NCI-H226 (cell line): ENCODE results near the gene TBKBP1.
"Not testable (repeated sequence)": the region's sequence is repeated elsewhere in the genome, so short reads cannot be mapped to it uniquely, and the experiment has no call there.

Experiments
- DNase-seq: peaks from one replicate; pipeline ENCODE4 v3.0.0-alpha.2; 2015

TBKBP1 gene

GRCh38 chr17:47735139-47735464 is 41.1 kb downstream of the TBKBP1 start:
- DNase-seq: no peak

DNA sequence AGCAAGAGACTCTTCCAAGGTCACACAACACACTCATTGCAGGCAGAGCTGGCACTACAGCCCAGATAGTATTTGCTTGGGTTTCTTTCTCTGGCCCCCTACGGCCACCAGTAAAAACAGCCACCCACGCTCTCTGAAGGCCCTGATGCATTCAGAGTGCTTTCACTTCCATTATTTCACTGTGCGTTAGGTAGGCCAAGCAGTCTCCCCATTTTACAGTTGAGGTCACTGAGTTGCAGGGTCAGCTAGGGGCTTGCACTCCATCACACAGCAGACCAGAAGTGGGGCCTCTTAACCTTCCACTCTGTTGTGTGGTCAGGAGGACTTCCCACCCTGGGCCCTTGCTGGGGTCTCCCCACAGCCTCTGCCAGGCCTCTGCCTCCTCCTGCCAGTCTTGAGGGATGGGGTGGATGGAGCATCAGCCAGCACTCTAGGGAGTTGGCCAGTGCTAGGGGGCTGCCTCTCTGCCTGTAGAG is 41.6 kb downstream of the TBKBP1 start:
- no peak for DNase-seq

DNA sequence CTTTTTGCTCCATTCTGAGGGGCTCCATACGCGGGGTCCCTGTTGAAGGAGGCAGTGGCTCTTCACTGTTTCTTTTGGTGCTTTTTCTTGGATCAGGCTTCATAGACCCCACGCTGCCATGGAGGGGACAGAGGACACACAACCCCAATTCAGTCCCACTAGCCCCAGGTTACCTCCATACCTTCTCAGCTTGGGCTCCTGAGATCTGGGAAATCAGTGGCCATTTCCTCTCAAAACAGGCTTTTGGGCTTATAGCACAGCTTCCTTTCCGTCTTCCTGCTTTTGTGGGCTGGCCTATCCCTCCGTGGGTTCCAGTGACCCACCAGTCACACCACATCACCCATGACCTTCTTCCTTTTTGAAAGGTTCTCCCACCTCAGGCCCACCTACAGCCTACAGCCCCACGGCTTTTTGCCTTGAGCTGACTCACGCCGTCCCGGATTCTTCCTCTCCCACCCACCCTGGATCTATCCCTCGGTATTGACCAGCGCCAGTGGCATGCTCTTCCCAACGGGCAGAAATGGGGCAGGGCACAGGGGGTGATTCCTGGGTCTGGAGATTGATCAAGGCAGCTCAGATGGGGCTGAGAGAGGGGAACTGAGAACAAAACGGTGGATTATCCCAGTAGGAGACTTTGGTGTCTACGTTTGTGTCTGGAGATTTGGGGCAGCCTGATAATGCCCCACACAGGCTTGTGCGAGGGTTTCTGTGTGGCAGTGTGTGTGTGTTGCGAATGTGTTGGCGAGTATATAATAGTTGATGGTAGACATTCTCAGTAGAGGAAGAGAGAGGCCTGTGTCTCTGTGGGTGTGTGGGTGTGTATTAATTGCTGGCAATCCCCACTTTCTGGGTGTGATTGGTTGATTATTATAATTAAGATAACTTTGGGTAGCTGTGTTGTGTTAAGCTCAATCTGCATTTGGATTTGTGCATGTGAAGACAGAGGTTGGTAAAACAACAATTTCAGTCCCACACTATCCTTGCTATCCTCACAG is 42.8 kb downstream of the TBKBP1 start:
- DNase-seq: no peak

DNA sequence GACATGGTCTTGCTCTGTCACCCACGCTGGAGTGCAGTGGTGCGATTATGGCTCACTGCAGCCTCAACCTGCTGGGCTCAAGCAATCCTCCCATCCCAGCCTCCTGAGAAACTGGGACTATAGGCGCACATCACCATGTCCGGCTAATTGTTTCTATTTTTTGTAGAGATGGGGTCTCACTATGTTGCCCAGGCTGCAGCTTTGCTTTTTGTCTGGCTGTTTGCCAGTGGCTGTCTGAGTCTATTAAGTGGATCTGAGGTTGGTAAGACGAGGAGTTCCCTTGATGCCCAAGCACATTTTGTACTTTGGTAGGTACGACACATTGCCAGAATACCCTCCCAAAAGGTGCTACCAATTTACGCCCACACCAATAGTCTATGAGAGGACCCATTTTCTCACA is 44.2 kb downstream of the TBKBP1 start:
- no peak for DNase-seq

DNA sequence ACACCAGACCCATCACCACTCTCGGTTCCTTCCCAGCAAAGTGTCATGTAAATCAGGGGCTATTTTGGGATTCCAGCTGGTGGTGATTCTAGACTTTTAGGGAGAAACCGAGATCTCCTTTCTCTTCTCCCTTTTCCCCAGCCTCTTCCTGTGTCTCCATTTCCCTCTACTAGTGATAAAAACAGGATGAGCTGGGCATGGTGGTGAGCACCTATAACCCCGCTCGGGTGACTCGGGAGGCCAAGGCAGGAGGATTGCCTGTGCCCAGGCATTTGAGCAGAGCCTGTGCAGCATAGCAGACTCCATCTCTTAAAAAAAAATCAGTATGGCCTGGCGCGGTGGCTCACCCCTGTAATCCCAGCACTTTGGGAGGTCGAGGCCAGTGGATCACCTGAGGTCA is 45.2 kb downstream of the TBKBP1 start:
- DNase-seq: no peak

DNA sequence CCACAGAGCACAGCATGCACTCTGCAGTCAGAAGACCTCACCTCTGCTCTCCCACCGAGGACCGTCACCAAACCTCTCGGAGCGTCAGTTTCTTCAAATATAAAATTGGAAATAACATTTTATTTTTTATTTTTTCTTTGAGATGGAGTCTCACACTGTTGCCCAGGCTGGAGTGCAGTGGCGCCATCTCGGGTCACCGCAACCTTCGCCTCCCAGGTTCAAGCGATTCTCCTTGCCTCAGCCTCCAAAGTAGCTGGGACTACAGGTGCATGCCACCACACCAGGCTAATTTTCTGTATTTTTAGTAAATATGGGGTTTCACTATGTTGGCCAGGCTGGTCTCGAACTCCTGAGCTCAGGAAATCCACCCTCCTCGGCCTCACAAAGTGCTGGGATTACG is 46.0 kb downstream of the TBKBP1 start:
- DNase-seq: not testable (repeated sequence)

- no peak for DNase-seq
Measured at GRCh38 chr17:47741109-47741792, 47.3 kb downstream of the TBKBP1 start.

GRCh38 chr17:47741793-47742145 is 47.8 kb downstream of the TBKBP1 start:
- DNase-seq: no peak

DNA sequence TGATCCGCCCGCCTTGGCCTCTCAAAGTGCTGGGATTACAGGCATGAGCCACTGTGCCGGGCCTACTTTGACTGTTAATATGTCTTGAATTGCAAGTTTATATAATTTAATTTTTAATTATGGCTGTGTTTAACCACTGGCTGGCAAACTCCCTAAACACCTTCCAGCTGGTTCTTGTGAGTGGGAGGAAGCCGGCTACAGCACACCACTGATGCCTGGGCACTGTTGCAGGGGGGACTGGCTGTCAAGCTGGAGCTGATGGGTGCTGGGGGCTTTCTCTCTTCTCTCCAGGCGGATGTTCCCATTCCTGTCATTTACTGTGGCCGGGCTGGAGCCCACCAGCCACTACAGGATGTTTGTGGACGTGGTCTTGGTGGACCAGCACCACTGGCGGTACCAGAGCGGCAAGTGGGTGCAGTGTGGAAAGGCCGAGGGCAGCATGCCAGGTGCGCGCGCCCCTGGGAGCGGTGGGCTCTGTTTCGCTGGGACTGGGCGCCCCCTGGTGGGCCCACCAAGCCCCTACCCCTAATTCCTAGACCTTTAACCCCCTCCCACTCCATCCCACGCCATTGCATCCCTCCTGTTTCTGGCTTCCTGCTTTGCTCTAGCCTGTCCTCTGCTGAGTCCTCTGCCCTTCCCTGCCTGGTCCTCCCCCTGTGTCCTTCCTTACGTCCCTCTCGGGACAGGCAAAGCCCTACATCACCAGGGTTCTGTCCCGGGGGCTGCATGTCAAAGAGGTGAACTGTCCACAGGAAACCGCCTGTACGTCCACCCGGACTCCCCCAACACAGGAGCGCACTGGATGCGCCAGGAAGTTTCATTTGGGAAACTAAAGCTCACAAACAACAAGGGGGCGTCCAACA is 48.6 kb downstream of the TBKBP1 start:
- DNase-seq: no peak

DNA sequence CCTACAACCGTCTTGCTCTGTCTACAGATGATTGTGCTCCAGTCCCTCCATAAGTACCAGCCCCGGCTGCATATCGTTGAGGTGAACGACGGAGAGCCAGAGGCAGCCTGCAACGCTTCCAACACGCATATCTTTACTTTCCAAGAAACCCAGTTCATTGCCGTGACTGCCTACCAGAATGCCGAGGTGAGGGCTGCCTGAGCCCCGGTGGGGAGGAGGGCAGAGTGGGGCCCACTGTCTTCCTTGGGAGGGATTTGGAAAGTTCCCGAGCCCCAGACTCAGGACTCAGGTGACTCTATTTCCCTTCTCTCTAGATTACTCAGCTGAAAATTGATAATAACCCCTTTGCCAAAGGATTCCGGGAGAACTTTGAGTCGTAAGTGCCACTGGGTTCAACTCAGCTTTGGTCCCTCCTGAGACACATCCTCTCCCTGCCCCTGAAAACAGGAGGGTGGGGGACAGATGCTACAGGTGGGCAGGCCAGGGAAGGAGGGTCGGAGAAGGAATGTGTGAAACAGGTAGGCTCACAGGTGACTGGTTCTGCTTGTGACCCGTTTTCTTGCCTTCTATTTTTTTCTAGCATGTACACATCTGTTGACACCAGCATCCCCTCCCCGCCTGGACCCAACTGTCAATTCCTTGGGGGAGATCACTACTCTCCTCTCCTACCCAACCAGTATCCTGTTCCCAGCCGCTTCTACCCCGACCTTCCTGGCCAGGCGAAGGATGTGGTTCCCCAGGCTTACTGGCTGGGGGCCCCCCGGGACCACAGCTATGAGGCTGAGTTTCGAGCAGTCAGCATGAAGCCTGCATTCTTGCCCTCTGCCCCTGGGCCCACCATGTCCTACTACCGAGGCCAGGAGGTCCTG is 50.4 kb downstream of the TBKBP1 start:
- no peak for DNase-seq

GRCh38 chr17:47745037-47745380 is 51.0 kb downstream of the TBKBP1 start:
- no peak for DNase-seq

DNA sequence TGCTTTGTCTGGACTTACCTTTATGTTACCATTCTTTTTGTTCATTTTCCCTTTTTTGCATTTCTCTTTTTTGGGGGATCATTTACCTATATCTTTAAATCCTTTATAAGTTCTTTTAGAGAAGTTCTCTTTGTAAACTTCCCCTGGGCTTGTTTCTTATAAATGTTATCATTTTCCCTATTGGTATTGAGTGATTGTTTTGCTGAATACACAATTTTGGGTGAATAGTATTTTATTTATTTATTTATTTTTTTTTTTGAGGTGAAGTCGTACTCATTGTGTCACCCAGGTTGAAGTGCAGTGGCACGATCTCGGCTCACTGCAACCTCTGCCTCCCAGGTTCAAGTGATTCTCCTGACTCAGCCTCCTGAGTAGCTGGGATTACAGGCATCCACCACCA is 57.5 kb downstream of the TBKBP1 start:
- no peak for DNase-seq

DNA sequence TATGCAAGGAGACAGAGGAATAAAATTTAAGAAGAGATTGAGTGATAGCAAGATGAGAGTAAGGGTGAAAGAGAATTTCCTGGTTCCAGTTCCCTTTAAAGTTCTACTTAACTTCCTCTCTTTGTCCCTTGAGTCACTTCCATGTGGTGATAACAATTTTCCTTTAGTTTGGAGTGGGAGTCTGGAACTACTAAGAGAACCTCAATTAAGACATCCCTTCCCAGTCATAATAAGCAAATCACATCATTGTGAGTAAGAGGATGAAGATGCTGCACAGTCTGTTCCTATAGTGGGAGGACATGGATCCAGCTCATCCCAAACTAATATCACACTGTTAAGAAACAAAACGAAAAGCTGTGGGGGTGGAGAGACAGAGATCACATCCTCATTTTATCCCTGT is 63.4 kb downstream of the TBKBP1 start:
- no peak for DNase-seq

- no peak for DNase-seq
Measured at GRCh38 chr17:47760409-47761140, 66.6 kb downstream of the TBKBP1 start.
